Activated CD4-positive, alpha-beta T cell treated with anti-CD3 and anti-CD28 coated beads, Interleukin-2, amount 50 U/mL, for 24 hours (primary cell): ENCODE results near the gene ASAP3.
A peak's percentile ranks its signal among the peaks of the same experiment; 100 is the strongest.

ENCODE experiments used
- DNase-seq, 2 donors: peaks; one replicate each; pipeline ENCODE4 v3.0.0-alpha.2; 2020; ENCODE audit warnings: low read depth in 1 of 2, low spot score in 1 of 2

ASAP3 gene

GRCh38 chr1:23424293-23425192 lies 59.4 kb downstream of the ASAP3 start, which contains the start of gene TCEA3:
Gene TCEA3, minus strand, starts transcription at chr1:23424748. Its CDS starts 115 bp downstream, at chr1:23424633.
- DNase-seq: peak in 1 of 2 donors; percentile 6

- no peak for DNase-seq
Measured at GRCh38 chr1:23423415-23424292, 60.3 kb downstream of the ASAP3 start.

GRCh38 chr1:23422941-23423340 lies 61.0 kb downstream of the ASAP3 start:
- no peak for DNase-seq

- peak; percentile 4 to 30 for DNase-seq
Measured at GRCh38 chr1:23422241-23422877, 61.6 kb downstream of the ASAP3 start.

GRCh38 chr1:23421753-23422240 lies 62.2 kb downstream of the ASAP3 start:
- no peak for DNase-seq

GRCh38 chr1:23421343-23421742 lies 62.6 kb downstream of the ASAP3 start:
- no peak for DNase-seq

GRCh38 chr1:23420778-23421177 lies 63.2 kb downstream of the ASAP3 start:
- DNase-seq: no peak

GRCh38 chr1:23419180-23419579 lies 64.8 kb downstream of the ASAP3 start:
- no peak for DNase-seq

GRCh38 chr1:23417570-23417969 lies 66.4 kb downstream of the ASAP3 start:
- DNase-seq: no peak

- no peak for DNase-seq
Measured at GRCh38 chr1:23416964-23417363, 67.0 kb downstream of the ASAP3 start.

- DNase-seq: no peak
Measured at GRCh38 chr1:23408797-23409290, 75.1 kb downstream of the ASAP3 start.

- DNase-seq: no peak
Measured at GRCh38 chr1:23407016-23407630, 76.9 kb downstream of the ASAP3 start.

- DNase-seq: no peak
Measured at GRCh38 chr1:23405946-23406345, 78.0 kb downstream of the ASAP3 start.

- DNase-seq: peak; percentile 76
Measured at GRCh38 chr1:23403735-23404486, 80.1 kb downstream of the ASAP3 start.

- no peak for DNase-seq
Measured at GRCh38 chr1:23403355-23403734, 80.6 kb downstream of the ASAP3 start.

GRCh38 chr1:23403038-23403336 lies 81.0 kb downstream of the ASAP3 start:
- no peak for DNase-seq

GRCh38 chr1:23402286-23403037 lies 81.5 kb downstream of the ASAP3 start:
- no peak for DNase-seq

- DNase-seq: no peak
Measured at GRCh38 chr1:23401313-23401712, 82.7 kb downstream of the ASAP3 start.

GRCh38 chr1:23400324-23401114 lies 83.5 kb downstream of the ASAP3 start:
- no peak for DNase-seq
